GM18517 (cell line): Measurements from ENCODE around the gene WNT6.

Experiments used
- ATAC-seq: cut with Tn5 transposase; IDR thresholded peaks from one replicate; pipeline ENCODE4 v1.9.1; 2021; ENCODE audit warnings: mild to moderate bottlenecking, moderate library complexity; ENCODE audit not compliant: unreplicated experiment

The WNT6 gene

GRCh38 chr2:218859556-218859987 lies at the start of gene WNT6:
TSS of gene WNT6 (plus strand) at chr2:218859805. CDS start at chr2:218860038, 233 bp downstream.
- no peak for ATAC-seq

GRCh38 chr2:218810256-218810655 lies 49.3 kb upstream of the WNT6 start:
- ATAC-seq = no peak

- no peak for ATAC-seq
These were observed 48.2 kb upstream of the WNT6 start for GRCh38 chr2:218811382-218811781.

GRCh38 chr2:218812096-218812815 lies 47.3 kb upstream of the WNT6 start:
- ATAC-seq = no peak

- ATAC-seq = no peak
These were observed 46.7 kb upstream of the WNT6 start for GRCh38 chr2:218812861-218813260.

- no peak for ATAC-seq
These were observed 45.7 kb upstream of the WNT6 start for GRCh38 chr2:218813771-218814460.

- ATAC-seq = no peak
These were observed 44.9 kb upstream of the WNT6 start for GRCh38 chr2:218814540-218815243.

- no peak for ATAC-seq
These were observed 44.4 kb upstream of the WNT6 start for GRCh38 chr2:218815244-218815637.

GRCh38 chr2:218815649-218816048 lies 44.0 kb upstream of the WNT6 start:
- no peak for ATAC-seq

GRCh38 chr2:218816561-218817011 lies 43.0 kb upstream of the WNT6 start:
- ATAC-seq = no peak

GRCh38 chr2:218819093-218819492 lies 40.5 kb upstream of the WNT6 start:
- no peak for ATAC-seq

GRCh38 chr2:218820746-218821369 lies 38.7 kb upstream of the WNT6 start:
- no peak for ATAC-seq

- ATAC-seq = no peak
These were observed 37.9 kb upstream of the WNT6 start for GRCh38 chr2:218821605-218822211.

- no peak for ATAC-seq
These were observed 37.0 kb upstream of the WNT6 start for GRCh38 chr2:218822622-218823021.

- no peak for ATAC-seq
These were observed 36.3 kb upstream of the WNT6 start for GRCh38 chr2:218823196-218823855.

- ATAC-seq = no peak
These were observed 35.6 kb upstream of the WNT6 start for GRCh38 chr2:218824004-218824403.

GRCh38 chr2:218826791-218827190 lies 32.8 kb upstream of the WNT6 start:
- no peak for ATAC-seq

- ATAC-seq = no peak
These were observed 31.7 kb upstream of the WNT6 start for GRCh38 chr2:218827701-218828476.

- ATAC-seq = no peak
These were observed 31.2 kb upstream of the WNT6 start for GRCh38 chr2:218828477-218828778.
